ENCODE data around the gene ZBTB3. TPM values are rescaled to one million over a fixed set of nuclear protein-coding genes. Genes with fewer than 3 reads are reported as not detected.

The ZBTB3 gene
- total RNA-seq, 1 donor from 2014 or later: 12.7 TPM

DNA sequence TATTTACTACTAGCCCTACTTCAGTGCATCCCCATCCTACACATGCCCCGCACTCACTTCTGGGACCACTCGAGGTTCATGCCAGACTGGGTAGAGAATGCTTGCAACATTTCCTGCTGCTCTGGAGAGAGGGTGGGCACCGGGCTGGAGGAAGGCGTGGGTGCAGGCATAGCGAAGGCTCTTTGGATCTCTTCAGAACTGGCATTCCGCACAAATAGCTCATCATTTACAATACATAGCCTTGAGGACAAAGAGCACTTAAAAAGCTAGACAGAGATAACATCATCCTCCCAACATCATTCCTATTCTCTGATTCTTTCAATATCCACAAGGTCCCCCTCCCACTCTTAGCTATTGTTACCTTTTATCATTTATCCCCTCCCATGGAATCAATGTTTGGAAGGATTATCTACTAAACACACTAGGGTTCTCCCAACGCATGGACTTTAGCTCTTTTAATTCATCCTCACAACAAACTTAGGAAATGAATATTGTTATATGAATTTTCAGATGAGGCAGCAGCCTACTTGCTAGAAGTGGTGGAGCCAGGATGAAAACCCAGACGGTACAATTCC is 40.3 kb upstream of the ZBTB3 start:
- H3K27ac Mint-ChIP-seq (ENCODE audit: unreplicated experiment): peak overlapping the region; percentile 52
- TF ChIP-seq, protein P1, sequence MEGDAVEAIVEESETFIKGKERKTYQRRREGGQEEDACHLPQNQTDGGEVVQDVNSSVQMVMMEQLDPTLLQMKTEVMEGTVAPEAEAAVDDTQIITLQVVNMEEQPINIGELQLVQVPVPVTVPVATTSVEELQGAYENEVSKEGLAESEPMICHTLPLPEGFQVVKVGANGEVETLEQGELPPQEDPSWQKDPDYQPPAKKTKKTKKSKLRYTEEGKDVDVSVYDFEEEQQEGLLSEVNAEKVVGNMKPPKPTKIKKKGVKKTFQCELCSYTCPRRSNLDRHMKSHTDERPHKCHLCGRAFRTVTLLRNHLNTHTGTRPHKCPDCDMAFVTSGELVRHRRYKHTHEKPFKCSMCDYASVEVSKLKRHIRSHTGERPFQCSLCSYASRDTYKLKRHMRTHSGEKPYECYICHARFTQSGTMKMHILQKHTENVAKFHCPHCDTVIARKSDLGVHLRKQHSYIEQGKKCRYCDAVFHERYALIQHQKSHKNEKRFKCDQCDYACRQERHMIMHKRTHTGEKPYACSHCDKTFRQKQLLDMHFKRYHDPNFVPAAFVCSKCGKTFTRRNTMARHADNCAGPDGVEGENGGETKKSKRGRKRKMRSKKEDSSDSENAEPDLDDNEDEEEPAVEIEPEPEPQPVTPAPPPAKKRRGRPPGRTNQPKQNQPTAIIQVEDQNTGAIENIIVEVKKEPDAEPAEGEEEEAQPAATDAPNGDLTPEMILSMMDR (IDR thresholded peaks at IDR 0.05; ENCODE audit: unreplicated experiment): no peak
- no peaks in the 10 kb centered on the region for H3K9me3 Mint-ChIP-seq (ENCODE audit: unreplicated experiment)
- no peak for DNase-seq (ENCODE audit: low spot score)
- H3K4me3 Mint-ChIP-seq (ENCODE audit: unreplicated experiment): peak overlapping the region; percentile 59
- peaks cover 17% of the 10 kb centered on the region for H3K4me1 Mint-ChIP-seq (ENCODE audit: unreplicated experiment)
- peaks cover 18% of the 10 kb centered on the region for H3K27me3 Mint-ChIP-seq (ENCODE audit: unreplicated experiment)
- H3K36me3 Mint-ChIP-seq (ENCODE audit: low read depth, unreplicated experiment): peaks cover 54% of the 10 kb centered on the region

DNA sequence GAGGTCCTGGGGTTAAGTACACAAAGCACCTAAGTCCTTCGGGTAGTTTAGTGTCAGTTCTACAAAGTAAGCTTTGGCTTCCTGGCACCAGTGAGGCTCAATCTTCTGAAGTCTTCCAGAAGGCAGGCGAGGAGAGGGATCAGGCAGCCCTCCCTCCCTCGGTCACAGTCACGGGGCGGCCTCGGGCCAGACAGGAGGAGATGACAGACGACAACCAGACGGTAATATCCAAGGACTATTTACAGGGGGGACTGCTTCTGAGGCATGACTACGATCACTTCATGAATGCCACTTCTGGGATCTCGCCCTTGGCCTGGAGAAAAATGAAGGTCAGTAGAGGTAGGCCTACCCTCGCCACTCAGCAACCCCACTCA is 38.2 kb upstream of the ZBTB3 start:
- no peak for DNase-seq (ENCODE audit: low spot score)
- H3K36me3 Mint-ChIP-seq (ENCODE audit: low read depth, unreplicated experiment): peaks cover 42% of the 10 kb centered on the region
- H3K4me1 Mint-ChIP-seq (ENCODE audit: unreplicated experiment): peaks cover 20% of the 10 kb centered on the region
- peak overlapping the region; percentile 88 for H3K4me3 Mint-ChIP-seq (ENCODE audit: unreplicated experiment)
- no peaks in the 10 kb centered on the region for H3K9me3 Mint-ChIP-seq (ENCODE audit: unreplicated experiment)
- peaks cover 12% of the 10 kb centered on the region for H3K27me3 Mint-ChIP-seq (ENCODE audit: unreplicated experiment)
- H3K27ac Mint-ChIP-seq (ENCODE audit: unreplicated experiment): peak overlapping the region; percentile 85
- TF ChIP-seq, protein P1 (IDR thresholded peaks at IDR 0.05; ENCODE audit: unreplicated experiment): no peak

DNA sequence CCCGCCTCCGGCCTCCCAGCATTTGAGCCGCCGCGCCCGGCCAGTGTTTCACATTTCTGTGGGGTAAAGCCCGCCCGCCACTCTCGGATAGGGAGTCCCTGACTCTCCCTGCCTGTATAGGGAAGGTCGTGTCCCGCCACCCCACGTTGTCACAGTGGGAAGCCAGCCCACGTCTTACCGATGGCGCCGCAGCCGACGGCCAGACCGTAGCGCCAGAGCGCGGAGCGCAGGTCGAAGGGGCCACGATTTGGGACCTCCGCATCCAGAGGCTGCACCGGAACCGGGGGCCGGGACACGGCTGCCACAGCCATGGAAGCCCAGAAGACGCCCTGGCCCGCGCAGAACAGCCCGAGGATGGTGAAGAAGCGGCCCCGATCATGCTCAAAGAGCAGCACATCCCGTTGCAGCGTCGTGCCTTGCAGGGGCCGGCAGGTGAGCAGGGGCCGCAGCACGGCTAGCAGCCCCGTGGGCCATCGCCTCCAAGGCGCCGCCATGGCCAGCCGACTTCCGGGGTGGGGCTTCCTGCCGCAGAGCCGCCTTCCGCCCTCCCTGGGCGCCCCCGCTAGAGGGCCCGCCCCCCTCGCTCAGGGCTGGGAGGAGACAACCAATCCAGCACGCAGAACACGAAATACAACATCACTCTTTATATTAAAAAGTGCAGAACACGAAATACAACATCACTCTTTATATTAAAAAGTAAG is 37.7 kb upstream of the ZBTB3 start, which contains the start of gene TMEM223:
Gene TMEM223 (minus strand): TSS at position 506 of the 701 bp plus-strand sequence. CDS start 12 bp downstream, at position 494.
- Mint-ChIP-seq H3K9me3 (ENCODE audit: unreplicated experiment) (no peaks in the 10 kb centered on the region), H3K36me3 (ENCODE audit: low read depth, unreplicated experiment) (peaks cover 40% of the 10 kb centered on the region), H3K27me3 (ENCODE audit: unreplicated experiment) (peaks cover 12% of the 10 kb centered on the region), H3K4me3 (ENCODE audit: unreplicated experiment) (peak within 1 kb of the TSS; percentile 93), H3K27ac (ENCODE audit: unreplicated experiment) (peak within 1 kb of the TSS; percentile 85), H3K4me1 (ENCODE audit: unreplicated experiment) (peaks cover 20% of the 10 kb centered on the region)
- TF ChIP-seq, protein P1 (IDR thresholded peaks at IDR 0.05; ENCODE audit: unreplicated experiment): no peak
- peak; percentile 83 for DNase-seq (ENCODE audit: low spot score)

DNA sequence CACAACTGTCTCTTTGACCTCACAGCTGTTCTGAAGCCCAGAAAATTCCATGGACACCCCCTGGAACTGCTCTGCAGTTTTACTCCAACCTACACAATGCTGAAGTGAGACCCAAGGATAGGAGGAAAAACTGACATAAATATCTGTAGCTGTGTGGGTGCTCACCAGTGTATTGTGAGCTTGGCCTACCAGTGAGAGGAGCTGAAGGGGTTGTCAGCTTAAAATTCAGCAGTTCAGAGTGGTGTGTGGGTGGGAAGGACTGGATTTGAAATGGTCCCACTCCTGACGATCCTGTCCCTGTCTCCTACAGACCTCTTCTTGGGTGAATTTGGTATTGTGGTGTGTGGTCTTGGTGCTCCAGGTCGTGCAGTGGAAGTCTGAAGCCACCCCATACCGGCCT is 35.6 kb upstream of the ZBTB3 start:
- Mint-ChIP-seq H3K36me3 (ENCODE audit: low read depth, unreplicated experiment) (peaks cover 27% of the 10 kb centered on the region), H3K9me3 (ENCODE audit: unreplicated experiment) (no peaks in the 10 kb centered on the region), H3K4me3 (ENCODE audit: unreplicated experiment) (peak overlapping the region; percentile 71), H3K27me3 (ENCODE audit: unreplicated experiment) (peaks cover 12% of the 10 kb centered on the region), H3K27ac (ENCODE audit: unreplicated experiment) (no peak overlapping the region), H3K4me1 (ENCODE audit: unreplicated experiment) (peaks cover 24% of the 10 kb centered on the region)
- DNase-seq (ENCODE audit: low spot score): no peak
- TF ChIP-seq, protein P1 (IDR thresholded peaks at IDR 0.05; ENCODE audit: unreplicated experiment): no peak

DNA sequence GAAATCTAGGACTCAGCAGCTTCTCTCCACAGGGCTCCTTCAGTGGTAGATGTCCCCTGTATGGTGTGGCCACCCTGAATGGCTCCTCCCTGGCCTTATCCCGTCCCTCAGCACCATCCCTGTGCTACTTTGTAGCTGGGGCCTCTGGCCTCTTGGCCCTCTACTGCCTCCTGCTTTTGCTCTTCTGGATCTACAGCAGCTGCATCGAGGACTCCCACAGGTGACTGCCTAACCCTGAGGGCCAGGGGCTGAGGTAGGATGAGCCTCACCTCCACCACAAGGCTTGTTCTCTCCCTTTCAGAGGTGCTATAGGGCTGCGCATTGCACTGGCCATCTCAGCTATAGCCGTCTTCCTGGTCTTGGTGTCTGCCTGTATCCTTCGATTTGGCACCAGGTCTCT is 35.0 kb upstream of the ZBTB3 start:
- Mint-ChIP-seq H3K36me3 (ENCODE audit: low read depth, unreplicated experiment) (peaks cover 21% of the 10 kb centered on the region), H3K4me1 (ENCODE audit: unreplicated experiment) (peaks cover 24% of the 10 kb centered on the region), H3K27ac (ENCODE audit: unreplicated experiment) (no peak overlapping the region), H3K9me3 (ENCODE audit: unreplicated experiment) (no peaks in the 10 kb centered on the region), H3K4me3 (ENCODE audit: unreplicated experiment) (peak overlapping the region; percentile 71), H3K27me3 (ENCODE audit: unreplicated experiment) (peaks cover 12% of the 10 kb centered on the region)
- DNase-seq (ENCODE audit: low spot score): no peak
- TF ChIP-seq, protein P1 (IDR thresholded peaks at IDR 0.05; ENCODE audit: unreplicated experiment): no peak
